HepG2 (cell line): ENCODE results near the gene HS3ST2. TPM values are rescaled to one million over a fixed set of nuclear protein-coding genes. Genes with fewer than 3 reads are reported as not detected.

ENCODE experiments used
- AHR ChIP-seq: IDR thresholded peaks from 2 replicates; pipeline ENCODE4 v1.6.1; 2018; ENCODE audit warnings: missing genetic modification reagents, missing compliant biosample characterization
- BHLHE40 ChIP-seq: IDR thresholded peaks from 2 replicates; pipeline ENCODE4 v1.6.1; 2011; ENCODE audit warnings: low read length, improper control_type of control experiment
- DMAP1 ChIP-seq: IDR thresholded peaks from 2 replicates; pipeline ENCODE4 v1.6.1; 2016
- DRAP1 ChIP-seq: IDR thresholded peaks from 2 replicates; pipeline ENCODE4 v1.6.1; 2016; ENCODE audit warnings: missing genetic modification reagents, missing compliant biosample characterization
- EHMT2 ChIP-seq: fragments of 200-600 bp; sonication (generic); IDR thresholded peaks from 2 replicates; pipeline ENCODE4 v1.7.0; 2017; ENCODE audit warnings: antibody characterized with exemption, low read depth, low read length, borderline replicate concordance
- FOXK1 ChIP-seq: sonication (generic); formaldehyde crosslinking; IDR thresholded peaks from 2 replicates; pipeline ENCODE4 v1.4.0; 2020; ENCODE audit warnings: low read depth, missing genetic modification reagents, borderline replicate concordance
- FOXP4 ChIP-seq: sonication (generic); formaldehyde crosslinking; IDR thresholded peaks from 2 replicates; pipeline ENCODE4 v1.4.0; 2020; ENCODE audit warnings: missing genetic modification reagents
- IKZF5 ChIP-seq: IDR thresholded peaks from 2 replicates; pipeline ENCODE4 v1.6.1; 2018; ENCODE audit warnings: missing genetic modification reagents, mild to moderate bottlenecking, missing compliant biosample characterization
- IRF2 ChIP-seq: IDR thresholded peaks from 2 replicates; pipeline ENCODE4 v1.6.1; 2018; ENCODE audit warnings: missing genetic modification reagents, missing compliant biosample characterization
- KDM5B ChIP-seq: sonication (generic); formaldehyde crosslinking; IDR thresholded peaks from 2 replicates; pipeline ENCODE4 v1.4.0; 2020; ENCODE audit warnings: missing genetic modification reagents, mild to moderate bottlenecking, borderline replicate concordance
- MAFF ChIP-seq: IDR thresholded peaks from 2 replicates; pipeline ENCODE4 v1.6.1; 2011; ENCODE audit warnings: low read depth, low read length, improper control_type of control experiment
- MXD4 ChIP-seq: IDR thresholded peaks from 2 replicates; pipeline ENCODE4 v1.6.1; 2016; ENCODE audit warnings: mild to moderate bottlenecking, missing biosample characterization, missing genetic modification reagents
- NAIF1 ChIP-seq: sonication (generic); formaldehyde crosslinking; IDR thresholded peaks from 2 replicates; pipeline ENCODE4 v1.5.0; 2020; ENCODE audit warnings: mild to moderate bottlenecking, missing genetic modification reagents, borderline replicate concordance
- NCOR1 ChIP-seq: fragments of 200-600 bp; sonication (generic); IDR thresholded peaks from 2 replicates; pipeline ENCODE4 v1.7.0; 2017; ENCODE audit warnings: antibody characterized with exemption, low read length, borderline replicate concordance
- REPIN1 ChIP-seq: sonication (generic); formaldehyde crosslinking; IDR thresholded peaks from 2 replicates; pipeline ENCODE4 v1.8.0; 2022; ENCODE audit warnings: missing genetic modification reagents, low read depth, mild to moderate bottlenecking, borderline replicate concordance
- RNF2 ChIP-seq: fragments of 450-650 bp; conservative IDR thresholded peaks from 2 replicates; pipeline ENCODE4 v1.6.1; 2016; ENCODE audit warnings: low read depth
- TARDBP ChIP-seq: sonication (generic); formaldehyde crosslinking; IDR thresholded peaks from 2 replicates; pipeline ENCODE4 v1.8.0; 2022; ENCODE audit warnings: mild to moderate bottlenecking, missing genetic modification reagents
- TEAD3 ChIP-seq: optimal IDR thresholded peaks from 2 replicates; pipeline ENCODE3; 2016; ENCODE audit warnings: borderline replicate concordance
- TGIF2 ChIP-seq: IDR thresholded peaks from 2 replicates; pipeline ENCODE4 v1.6.1; 2016; ENCODE audit warnings: control low read depth, missing compliant biosample characterization
- YEATS4 ChIP-seq: sonication (generic); formaldehyde crosslinking; IDR thresholded peaks from 2 replicates; pipeline ENCODE4 v1.4.0; 2020; ENCODE audit warnings: missing genetic modification reagents, borderline replicate concordance
- ZNF33A ChIP-seq: sonication (generic); formaldehyde crosslinking; IDR thresholded peaks from 2 replicates; pipeline ENCODE4 v1.5.1; 2020; ENCODE audit warnings: missing genetic modification reagents, mild to moderate bottlenecking, moderate library complexity, borderline replicate concordance
- ZNF644 ChIP-seq: IDR thresholded peaks from 2 replicates; pipeline ENCODE4 v1.6.1; 2016; ENCODE audit warnings: low read depth
- ZNF788 ChIP-seq: sonication (generic); formaldehyde crosslinking; IDR thresholded peaks from 2 replicates; pipeline ENCODE4 v1.5.0; 2020; ENCODE audit warnings: mild to moderate bottlenecking, missing genetic modification reagents, borderline replicate concordance
- ZNF792 ChIP-seq: IDR thresholded peaks from 2 replicates; pipeline ENCODE4 v1.6.1; 2016
- polyA plus RNA-seq, 8 experiments: library from polyadenylated mRNA; depleted of rRNA in 3 of 8; stranded (reverse) in 7 of 8; unstranded in 1 of 8; fragments of >200 nt; fragmentation: Illumina TruSeq in 4 of 8; extraction: Trizol in 4 of 8; gene quantifications; 2 replicates each; pipeline versions ENCODE4 v1.2.1 to v1.2.3, GENCODE V29; 2011 to 2016; ENCODE audit warnings: low read depth in 4 of 8, missing spikeins in 1 of 8, mixed read lengths in 1 of 8; ENCODE audit not compliant: insufficient read depth in 1 of 8
- total RNA-seq, 5 experiments: library from RNA; depleted of rRNA; stranded (reverse); fragments of >200 nt; fragmentation: Illumina TruSeq; extraction: Trizol; gene quantifications; 2 replicates each; pipeline ENCODE4 v1.2.3, GENCODE V29; 2016; ENCODE audit warnings: low read depth in 1 of 5
- TF ChIP-seq, protein P1 (sequence below): sonication (generic); formaldehyde crosslinking; IDR thresholded peaks from 2 replicates; pipeline ENCODE4 v1.8.1; 2022; ENCODE audit warnings: low read depth, mild to moderate bottlenecking, missing genetic modification reagents

Gene HS3ST2
- total and polyA plus RNA-seq, 2 of the 13 experiments (the other 11 are each of a cell fraction or from before 2014, with no cell fraction given): not detected

- TF ChIP-seq ZNF33A (no peak), NCOR1 (no peak), MXD4 (peak; percentile 83), KDM5B (CRISPR knock-in tag) (0 out of 2 replicates have a peak, but pooled peaks have one; percentile 6), EHMT2 (peak; percentile 80; the same call in 1 of the 2 replicates), ZNF788 (CRISPR knock-in tag) (peak; percentile 24; the same call in 1 of the 2 replicates), ZNF644 (CRISPR knock-in tag) (peak; percentile 72; the same call in 1 of the 2 replicates), REPIN1 (CRISPR knock-in tag) (peak; percentile 74; the same call in 1 of the 2 replicates), NAIF1 (no peak), TGIF2 (peak; percentile 97), YEATS4 (CRISPR knock-in tag) (peak; percentile 45; the same call in 1 of the 2 replicates), MAFF (no peak), AHR (CRISPR knock-in tag) (no peak), ZNF792 (CRISPR knock-in tag) (peak; percentile 57; the same call in 1 of the 2 replicates), IRF2 (CRISPR knock-in tag) (0 out of 2 replicates have a peak, but pooled peaks have one; percentile 51), IKZF5 (0 out of 2 replicates have a peak, but pooled peaks have one; percentile 21), RNF2 (peak; percentile 93), FOXP4 (CRISPR knock-in tag) (peak; percentile 39; the same call in 1 of the 2 replicates), TEAD3 (peak; percentile 13), TARDBP (CRISPR knock-in tag) (no peak), FOXK1 (CRISPR knock-in tag) (peak; percentile 67; the same call in 1 of the 2 replicates), DMAP1 (CRISPR knock-in tag) (peak; percentile 29; the same call in 1 of the 2 replicates), DRAP1 (CRISPR knock-in tag) (no peak), BHLHE40 (peak; percentile 31; the same call in 1 of the 2 replicates)
- TF ChIP-seq, protein P1, sequence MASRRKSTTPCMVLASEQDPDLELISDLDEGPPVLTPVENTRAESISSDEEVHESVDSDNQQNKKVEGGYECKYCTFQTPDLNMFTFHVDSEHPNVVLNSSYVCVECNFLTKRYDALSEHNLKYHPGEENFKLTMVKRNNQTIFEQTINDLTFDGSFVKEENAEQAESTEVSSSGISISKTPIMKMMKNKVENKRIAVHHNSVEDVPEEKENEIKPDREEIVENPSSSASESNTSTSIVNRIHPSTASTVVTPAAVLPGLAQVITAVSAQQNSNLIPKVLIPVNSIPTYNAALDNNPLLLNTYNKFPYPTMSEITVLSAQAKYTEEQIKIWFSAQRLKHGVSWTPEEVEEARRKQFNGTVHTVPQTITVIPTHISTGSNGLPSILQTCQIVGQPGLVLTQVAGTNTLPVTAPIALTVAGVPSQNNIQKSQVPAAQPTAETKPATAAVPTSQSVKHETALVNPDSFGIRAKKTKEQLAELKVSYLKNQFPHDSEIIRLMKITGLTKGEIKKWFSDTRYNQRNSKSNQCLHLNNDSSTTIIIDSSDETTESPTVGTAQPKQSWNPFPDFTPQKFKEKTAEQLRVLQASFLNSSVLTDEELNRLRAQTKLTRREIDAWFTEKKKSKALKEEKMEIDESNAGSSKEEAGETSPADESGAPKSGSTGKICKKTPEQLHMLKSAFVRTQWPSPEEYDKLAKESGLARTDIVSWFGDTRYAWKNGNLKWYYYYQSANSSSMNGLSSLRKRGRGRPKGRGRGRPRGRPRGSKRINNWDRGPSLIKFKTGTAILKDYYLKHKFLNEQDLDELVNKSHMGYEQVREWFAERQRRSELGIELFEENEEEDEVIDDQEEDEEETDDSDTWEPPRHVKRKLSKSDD (CRISPR knock-in tag): no peak
Observed at GRCh38 chr16:22948603-22949368, 134.8 kb downstream of the HS3ST2 start (continued).
